ENCODE measurements around the gene DOCK6.

DNA sequence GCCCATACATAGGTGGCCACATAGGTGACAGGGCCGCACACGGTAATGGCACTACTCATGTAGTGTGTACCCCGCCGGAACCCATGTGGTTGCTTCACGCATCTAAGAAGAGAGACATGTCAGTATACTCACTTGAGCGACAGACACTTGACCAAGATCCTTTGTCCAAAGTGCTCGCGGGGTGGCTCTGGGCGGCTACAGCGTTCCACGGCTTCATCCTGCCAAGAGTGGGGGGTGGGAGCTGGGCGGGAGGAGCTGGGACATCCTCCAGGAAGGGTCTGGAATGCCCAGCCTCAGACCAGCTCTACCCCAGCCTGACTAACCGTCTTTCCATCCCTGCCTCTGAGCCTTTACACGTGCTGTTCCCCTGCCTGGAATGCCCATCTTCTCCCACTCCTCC, 14.4 kb downstream of the DOCK6 start:
- no peak for TF ChIP-seq CTCF (conservative IDR thresholded peaks at IDR 0.05; ENCODE audit: low read depth, low read length)
- no peak for TF ChIP-seq EZH2 (IDR thresholded peaks at IDR 0.05; ENCODE audit: low read length, unreplicated experiment)
- no peak for TF ChIP-seq EZH2phosphoT487 (IDR thresholded peaks at IDR 0.05; ENCODE audit: borderline replicate concordance, low read length)

Measured in PC-3 (cell line).